NCI-H524 (cell line): Measurements from ENCODE around the gene TSPAN14.

Source experiments
- DNase-seq, 2 experiments: peaks; one replicate each; lab custom pipeline; 2025; lab: John Stamatoyannopoulos, UW

TSPAN14 gene

GRCh38 chr10:80504897-80505465 is 50.9 kb downstream of the TSPAN14 start:
- no peak for DNase-seq

DNA sequence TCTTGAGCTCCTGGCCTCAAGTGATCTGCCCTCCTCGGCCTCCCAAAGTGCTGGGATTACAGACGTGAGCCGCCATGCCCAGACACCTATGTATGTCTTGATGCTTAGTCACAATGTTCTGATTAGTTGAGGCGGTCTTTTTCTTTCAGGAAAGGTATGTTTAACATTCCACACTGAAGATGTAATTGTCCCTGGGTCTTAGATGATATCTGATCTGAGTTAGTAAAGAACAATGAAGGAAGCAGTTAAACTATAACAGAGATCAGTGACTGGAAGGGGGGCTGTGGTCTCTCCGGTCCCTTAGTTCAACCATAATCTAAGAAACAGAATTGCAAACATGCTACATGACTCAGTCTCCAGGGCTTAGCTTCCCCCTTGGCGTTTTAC is 52.1 kb downstream of the TSPAN14 start:
- no peak for DNase-seq

DNA sequence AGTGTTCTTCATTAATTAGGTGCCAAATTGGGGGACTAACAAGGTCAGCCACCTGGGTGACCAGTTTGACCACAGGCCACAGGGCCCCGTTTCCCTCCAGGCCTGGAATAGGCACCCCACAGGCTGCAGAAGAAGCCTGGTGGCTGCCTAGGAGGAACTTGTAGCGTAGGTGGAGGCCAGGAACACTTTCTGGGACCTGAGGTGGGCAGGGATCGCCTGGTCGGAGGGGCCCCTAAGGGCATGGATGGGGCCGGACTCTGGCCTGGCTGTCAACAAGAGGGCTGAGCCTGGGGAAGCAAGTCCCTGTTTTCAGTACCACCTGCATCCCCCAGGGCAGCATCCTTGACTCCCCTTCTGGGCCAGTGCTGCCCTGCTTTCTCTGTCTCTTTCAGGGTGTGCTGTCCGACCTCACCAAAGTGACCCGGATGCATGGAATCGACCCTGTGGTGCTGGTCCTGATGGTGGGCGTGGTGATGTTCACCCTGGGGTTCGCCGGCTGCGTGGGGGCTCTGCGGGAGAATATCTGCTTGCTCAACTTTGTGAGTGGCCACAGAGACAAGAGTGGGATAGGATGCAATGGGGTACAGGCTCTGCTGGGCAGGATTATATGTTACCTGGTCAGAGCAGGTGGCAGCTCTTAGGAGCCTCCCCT is 52.9 kb downstream of the TSPAN14 start:
- no peak for DNase-seq

DNA sequence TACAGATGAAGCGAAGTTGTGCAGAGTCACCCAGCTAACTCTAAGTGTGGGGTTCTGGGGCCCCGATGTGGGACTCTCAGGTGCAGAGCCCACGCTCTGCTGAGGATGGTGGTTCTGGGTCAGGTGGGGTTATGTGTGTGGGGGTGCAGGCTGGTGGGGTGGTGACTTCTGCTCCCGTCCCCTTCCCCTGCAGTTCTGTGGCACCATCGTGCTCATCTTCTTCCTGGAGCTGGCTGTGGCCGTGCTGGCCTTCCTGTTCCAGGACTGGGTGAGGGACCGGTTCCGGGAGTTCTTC is 54.9 kb downstream of the TSPAN14 start:
- no peak for DNase-seq

DNA sequence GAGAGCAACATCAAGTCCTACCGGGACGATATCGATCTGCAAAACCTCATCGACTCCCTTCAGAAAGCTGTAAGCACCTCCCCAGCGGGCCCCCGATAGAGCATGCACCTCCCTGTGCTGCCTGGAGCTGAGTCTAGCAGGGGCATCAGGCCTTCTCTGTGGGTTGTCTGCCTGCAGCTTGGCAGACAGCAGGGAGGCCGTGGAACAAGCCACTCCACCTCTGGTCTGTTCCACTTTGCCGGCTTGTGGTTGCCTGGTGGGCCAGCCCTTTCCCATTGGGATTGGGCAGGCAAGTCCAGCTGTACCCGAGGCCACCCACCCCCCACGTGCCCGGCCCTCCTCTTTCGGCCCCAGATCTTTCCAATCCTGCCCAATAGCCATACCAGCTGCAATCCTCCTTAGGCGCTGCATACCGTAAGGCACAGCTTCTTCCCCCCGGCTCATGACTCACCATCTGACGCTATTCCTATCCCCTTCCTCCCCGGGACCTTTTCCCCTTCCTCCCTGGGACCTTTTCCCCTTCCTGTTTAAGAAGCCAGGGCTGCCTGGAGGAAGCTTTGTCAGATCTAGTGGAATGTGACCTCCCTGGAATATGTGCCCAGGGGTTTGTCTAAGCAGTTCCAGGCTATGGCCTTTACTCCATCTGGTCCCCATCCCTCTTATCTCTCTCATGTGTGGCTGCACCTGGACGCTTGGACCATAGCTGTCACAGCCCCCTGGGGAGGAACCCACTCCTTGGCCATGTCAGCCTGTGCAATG is 55.5 kb downstream of the TSPAN14 start:
- DNase-seq, result no peak

DNA sequence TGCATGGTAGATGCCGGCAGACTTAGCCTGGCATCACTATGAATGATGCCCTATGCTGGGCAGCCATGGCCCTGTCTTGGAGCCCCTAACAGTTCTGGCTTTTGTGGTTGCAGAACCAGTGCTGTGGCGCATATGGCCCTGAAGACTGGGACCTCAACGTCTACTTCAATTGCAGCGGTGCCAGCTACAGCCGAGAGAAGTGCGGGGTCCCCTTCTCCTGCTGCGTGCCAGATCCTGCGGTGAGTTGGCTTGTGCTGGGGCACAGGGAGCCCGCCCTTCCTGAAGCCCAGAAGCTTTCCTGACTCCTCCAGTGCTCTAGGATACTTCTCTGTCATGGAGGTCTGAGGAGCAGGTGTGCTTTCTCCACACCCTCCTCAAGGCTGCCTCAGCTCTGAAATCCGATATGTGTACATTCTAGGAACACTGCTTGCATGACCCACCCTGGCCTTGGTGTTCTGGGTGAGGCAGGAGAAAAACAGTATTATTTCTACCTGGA is 58.0 kb downstream of the TSPAN14 start:
- DNase-seq, result no peak

DNA sequence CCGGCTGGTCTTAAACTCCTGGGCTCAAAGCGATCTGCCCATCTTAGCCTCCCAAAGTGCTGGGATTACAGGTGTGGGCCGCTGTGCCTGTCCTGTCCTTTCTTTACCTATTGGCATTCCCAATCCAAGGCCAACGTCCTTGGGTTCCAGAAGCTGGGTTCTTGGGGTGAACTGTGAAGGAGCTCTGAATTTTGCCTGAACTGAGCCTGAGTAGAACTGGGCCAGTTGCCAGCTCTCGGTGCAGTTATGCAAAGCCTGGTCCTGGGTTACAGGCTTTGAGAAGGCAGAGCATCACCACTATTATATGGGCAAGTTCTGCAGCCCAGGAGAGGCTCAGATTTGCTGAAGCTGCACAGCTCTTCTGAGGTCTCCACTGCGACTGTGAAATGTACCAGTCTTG is 59.0 kb downstream of the TSPAN14 start:
- no peak for DNase-seq

DNA sequence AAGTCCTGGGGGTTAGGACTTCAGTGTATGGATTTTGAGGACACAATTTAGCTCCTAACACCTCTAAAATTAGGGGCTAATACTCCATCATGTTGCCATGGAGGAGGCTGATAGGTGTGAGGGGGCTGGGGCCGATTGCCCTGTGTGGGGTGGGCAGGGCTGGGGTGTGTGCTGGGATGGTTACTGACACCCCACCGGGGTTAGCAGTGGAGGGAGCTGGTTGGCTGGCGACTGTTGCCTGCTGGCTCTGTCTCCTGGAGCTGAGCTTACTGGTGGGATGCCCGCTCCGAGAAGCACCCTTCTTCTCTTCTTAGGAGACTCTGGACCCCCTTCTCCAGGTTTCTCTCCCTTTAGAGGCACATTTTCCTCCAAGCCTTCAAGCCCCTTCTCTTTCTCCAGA is 61.4 kb downstream of the TSPAN14 start:
- no peak for DNase-seq

- DNase-seq, result no peak
Observed at GRCh38 chr10:80515941-80516340, 61.8 kb downstream of the TSPAN14 start.

DNA sequence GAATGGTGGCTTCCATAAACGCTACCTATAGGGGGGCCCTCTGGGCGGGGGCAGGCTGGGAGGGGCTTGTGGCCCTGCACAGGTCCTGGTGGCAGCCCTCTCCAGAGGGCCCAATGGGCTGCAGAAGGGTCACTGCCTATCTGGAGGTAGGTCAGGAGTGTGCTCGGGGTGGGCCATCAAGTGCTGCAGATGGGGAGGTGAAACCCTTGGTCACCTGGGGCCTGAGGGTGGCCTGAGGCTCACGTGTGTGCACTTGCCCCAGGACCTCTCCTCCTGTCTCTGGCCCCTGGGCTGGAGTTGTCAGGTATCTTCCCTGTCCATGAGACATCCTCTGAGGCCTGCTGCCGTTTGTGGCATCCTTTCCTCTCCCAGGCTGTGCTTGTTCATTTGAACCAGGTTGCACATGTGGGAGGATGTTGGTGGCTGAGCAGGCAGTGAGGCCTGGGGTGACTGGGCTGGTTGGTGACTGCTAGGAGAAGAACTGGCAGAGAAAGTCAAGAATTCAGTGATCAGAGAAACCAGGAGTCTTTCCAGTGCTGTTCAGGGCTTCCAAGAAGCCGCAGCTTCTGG is 62.5 kb downstream of the TSPAN14 start:
- DNase-seq, result no peak

- DNase-seq, result no peak
Observed at GRCh38 chr10:80517416-80518142, 63.5 kb downstream of the TSPAN14 start.

DNA sequence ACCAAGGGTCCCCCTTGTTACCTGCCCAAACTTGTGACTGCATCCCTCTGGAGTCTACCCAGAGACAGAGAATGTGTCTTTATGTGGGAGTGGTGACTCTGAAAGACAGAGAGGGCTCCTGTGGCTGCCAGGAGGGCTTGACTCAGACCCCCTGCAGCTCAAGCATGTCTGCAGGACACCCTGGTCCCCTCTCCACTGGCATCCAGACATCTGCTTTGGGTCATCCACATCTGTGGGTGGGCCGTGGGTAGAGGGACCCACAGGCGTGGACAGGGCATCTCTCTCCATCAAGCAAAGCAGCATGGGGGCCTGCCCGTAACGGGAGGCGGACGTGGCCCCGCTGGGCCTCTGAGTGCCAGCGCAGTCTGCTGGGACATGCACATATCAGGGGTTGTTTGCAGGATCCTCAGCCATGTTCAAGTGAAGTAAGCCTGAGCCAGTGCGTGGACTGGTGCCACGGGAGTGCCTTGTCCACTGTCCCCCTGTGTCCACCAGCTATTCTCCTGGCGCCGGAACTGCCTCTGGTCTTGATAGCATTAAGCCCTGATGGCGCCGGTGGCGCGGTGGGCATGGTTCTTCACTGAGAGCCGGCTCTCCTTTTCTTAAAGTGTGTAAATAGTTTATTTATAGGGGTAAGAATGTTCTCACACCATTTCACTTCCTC is 64.2 kb downstream of the TSPAN14 start:
- DNase-seq, result no peak

DNA sequence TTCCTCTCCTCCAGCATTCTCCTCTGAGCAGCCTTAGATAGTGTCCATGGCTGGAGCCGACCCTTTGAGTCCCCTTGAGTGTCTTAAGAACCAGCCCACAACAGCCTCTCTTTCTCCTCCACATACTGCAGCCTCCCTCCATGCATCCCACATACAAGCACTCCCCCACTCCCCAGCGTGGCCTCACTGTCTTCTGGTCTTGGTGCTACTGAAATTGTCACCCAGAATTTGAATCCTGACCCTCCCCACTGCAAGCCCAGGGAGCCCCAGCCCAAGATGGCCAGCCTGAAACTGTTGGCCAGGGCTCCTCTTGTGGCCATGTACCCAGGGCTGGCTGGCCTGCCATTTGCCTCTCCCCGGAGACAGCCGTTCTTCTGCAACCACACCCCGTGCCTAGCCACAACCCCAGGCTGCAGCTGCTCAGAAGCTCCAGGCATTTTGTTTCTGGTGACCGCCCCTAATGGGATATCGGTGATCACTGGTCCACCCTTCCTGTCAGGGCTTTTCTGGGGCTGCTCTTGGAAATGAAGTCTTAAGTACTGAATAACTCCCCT is 64.8 kb downstream of the TSPAN14 start:
- no peak for DNase-seq

- no peak for DNase-seq
Observed at GRCh38 chr10:80519936-80520650, 66.0 kb downstream of the TSPAN14 start.

- no peak for DNase-seq
Observed at GRCh38 chr10:80520661-80521470, 66.8 kb downstream of the TSPAN14 start.

DNA sequence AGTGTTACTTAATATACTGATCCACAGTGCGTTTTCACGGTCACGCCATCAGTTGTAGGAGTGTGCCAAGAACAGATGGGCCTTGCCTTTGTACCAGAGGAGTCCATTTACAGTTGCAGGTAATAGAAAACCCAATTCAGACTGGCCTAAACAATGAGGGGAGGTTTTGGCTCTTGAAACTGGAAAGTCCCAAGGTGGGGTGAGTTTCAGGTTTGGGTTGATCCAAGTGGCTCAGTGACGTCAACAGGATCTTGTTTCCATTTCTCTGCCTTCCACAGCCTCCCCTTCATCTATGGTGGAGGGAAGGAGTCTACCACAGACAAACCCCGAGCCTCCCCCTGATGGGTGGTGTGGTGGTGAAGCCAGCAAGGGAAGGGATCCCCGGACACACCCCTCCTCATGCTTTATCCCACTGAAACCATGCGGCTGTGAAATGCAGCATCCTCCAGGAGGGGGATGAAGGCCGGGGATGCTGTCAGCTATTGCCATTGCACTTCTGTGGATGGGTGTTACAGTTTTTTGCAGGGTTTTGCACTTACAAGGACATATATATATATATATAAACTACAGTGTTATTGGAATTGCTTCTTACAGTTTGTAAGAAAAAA is 68.8 kb downstream of the TSPAN14 start:
- DNase-seq, result peak in 1 of 2 experiments; percentile 11

DNA sequence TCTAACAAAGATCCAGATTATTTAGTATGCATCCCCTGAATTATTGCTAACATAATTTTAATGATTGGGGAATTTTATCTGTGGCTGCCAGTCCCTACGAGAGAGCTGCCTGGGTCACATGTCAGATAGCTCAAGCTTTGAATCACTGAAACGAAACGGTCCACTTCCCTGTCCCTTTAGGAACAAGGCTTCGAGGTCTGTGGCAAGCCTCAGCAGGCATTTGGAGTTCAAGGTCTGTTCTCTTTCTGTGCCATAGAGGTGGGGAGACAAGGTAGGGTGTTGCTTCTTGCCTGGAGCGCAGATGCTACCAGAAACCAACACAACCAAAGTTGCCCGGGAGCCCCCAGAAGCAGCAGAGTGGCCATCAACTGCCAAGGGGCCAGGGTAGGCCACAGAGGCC is 69.7 kb downstream of the TSPAN14 start:
- DNase-seq, result no peak

- DNase-seq, result no peak
Observed at GRCh38 chr10:80524190-80524909, 70.2 kb downstream of the TSPAN14 start.

GRCh38 chr10:80526218-80526617 is 72.1 kb downstream of the TSPAN14 start:
- no peak for DNase-seq
